Astrocyte (in vitro differentiated cells and primary cell): ENCODE data around the gene EFCAB9.

Experiments used
- CTCF ChIP-seq: IDR thresholded peaks from 2 replicates; pipeline ENCODE4 v1.5.1; 2011; ENCODE audit warnings: low read depth, mild to moderate bottlenecking, inconsistent platforms, low read length, moderate library complexity; ENCODE audit not compliant: insufficient read depth
- EZH2 ChIP-seq: IDR thresholded peaks from 2 replicates; pipeline ENCODE4 v1.6.1; 2012; ENCODE audit warnings: mild to moderate bottlenecking, low read length, inconsistent platforms; ENCODE audit not compliant: insufficient read depth

DNA sequence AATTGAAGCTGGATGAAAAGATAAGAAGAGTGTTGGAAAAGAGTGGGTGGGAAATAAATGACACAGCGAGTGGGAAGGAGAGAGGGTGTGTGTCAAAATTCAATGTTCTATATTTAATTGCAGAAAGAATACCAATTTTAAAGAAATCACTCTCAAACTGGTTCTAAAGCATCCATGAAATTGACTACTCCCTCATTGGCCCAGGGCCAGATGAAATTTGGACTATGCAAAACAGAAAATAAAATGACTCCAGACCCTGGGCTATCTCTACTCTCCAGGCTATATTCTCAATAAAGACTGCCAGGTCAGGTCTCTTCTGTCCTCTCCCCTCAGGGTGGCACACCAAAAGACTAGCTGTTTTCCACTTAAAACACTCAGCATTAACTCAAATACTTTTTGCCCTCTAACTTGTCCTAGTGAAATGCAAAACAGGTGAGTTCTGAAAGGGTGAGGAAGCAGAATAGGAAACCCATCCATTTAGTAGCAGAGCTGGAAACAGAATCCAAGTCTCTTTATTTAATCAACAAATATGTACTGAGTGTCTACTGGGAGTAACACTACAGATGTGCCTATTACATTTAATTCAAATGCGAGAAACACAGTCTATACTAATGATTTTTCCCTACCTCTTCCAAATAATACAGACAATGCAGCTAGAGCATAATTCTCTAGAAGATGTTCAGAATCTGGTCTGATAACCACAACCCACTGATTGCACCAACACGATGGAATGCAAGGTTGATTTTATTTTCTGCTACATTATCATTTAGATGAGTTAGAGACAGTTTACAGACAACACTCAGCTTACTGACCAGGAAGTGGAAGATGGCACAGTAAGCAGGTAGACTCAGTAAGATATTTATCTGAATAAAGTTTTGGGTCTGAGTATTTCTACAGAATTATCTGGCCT lies 42.1 kb downstream of the EFCAB9 start:
- TF ChIP-seq CTCF (no peak), EZH2 (no peak)
